Tibial nerve (tissue), 4 donors: ENCODE measurements around the gene GTF2H4.

Experiments
- CTCF ChIP-seq, 5 experiments: fragments of 200-600 bp in 3 of 5; fragments of 450-650 bp in 2 of 5; sonication (generic) in 3 of 5; IDR thresholded peaks; one replicate each; pipeline ENCODE4 v1.5.1; 2016 to 2019; ENCODE audit warnings: antibody characterized with exemption in 5 of 5, mild to moderate bottlenecking in 3 of 5, moderate library complexity in 2 of 5
- EP300 ChIP-seq, 2 donors: sonication (generic); formaldehyde crosslinking; IDR thresholded peaks; one replicate each; pipeline ENCODE4 v1.6.1; 2017; ENCODE audit warnings: antibody characterized with exemption in 2 of 2, mild to moderate bottlenecking in 1 of 2
- POLR2A ChIP-seq, 2 donors: fragments of 450-650 bp; IDR thresholded peaks; one replicate each; pipeline ENCODE4 v1.6.1; 2017; ENCODE audit warnings: antibody characterized with exemption in 2 of 2, mild to moderate bottlenecking in 2 of 2, moderate library complexity in 2 of 2

DNA sequence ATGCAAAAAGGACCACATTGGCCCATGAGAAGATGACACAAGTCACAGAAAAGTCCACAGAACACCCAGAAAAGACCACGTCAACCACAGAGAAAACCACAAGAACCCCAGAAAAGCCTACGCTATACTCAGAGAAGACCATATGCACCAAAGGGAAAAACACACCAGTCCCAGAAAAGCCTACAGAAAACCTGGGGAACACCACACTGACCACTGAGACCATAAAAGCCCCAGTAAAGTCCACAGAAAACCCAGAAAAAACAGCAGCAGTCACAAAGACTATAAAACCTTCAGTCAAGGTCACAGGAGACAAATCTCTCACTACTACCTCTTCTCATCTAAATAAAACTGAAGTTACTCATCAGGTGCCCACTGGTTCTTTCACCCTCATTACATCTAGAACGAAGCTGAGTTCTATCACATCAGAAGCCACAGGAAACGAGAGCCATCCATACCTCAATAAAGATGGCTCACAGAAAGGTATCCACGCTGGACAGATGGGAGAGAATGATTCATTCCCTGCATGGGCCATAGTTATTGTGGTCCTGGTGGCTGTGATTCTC lies 44.0 kb downstream of the GTF2H4 start:
- TF ChIP-seq CTCF (IDR thresholded peaks at IDR 0.05), result no peak
- no peak for TF ChIP-seq EP300 (IDR thresholded peaks at IDR 0.05)
- TF ChIP-seq POLR2A (IDR thresholded peaks at IDR 0.05), result no peak
